Parathyroid adenoma (tissue), 2 donors: ENCODE data around the gene STUM.

Experiments
- H2AFZ ChIP-seq: fragments of 300-600 bp; sonication (generic); one replicate; pipeline ENCODE4 v1.7.0; 2017; ENCODE audit warnings: antibody characterized with exemption, mild to moderate bottlenecking
- H3K27ac ChIP-seq: fragments of 300-600 bp; sonication (generic); one replicate; pipeline ENCODE4 v1.7.0; 2017
- H3K27me3 ChIP-seq: fragments of 300-600 bp; sonication (generic); one replicate; pipeline ENCODE4 v1.7.0; 2017; ENCODE audit warnings: low read length; ENCODE audit not compliant: control insufficient read depth, insufficient read depth
- H3K36me3 ChIP-seq: fragments of 300-600 bp; sonication (generic); one replicate; pipeline ENCODE4 v1.7.0; 2017; ENCODE audit warnings: low read length; ENCODE audit not compliant: control insufficient read depth, insufficient read depth
- H3K4me1 ChIP-seq: fragments of 300-600 bp; sonication (generic); one replicate; pipeline ENCODE4 v1.7.0; 2017; ENCODE audit warnings: control low read depth
- H3K4me2 ChIP-seq: fragments of 300-600 bp; sonication (generic); one replicate; pipeline ENCODE4 v1.7.0; 2017; ENCODE audit warnings: low read length
- H3K4me3 ChIP-seq: fragments of 300-600 bp; sonication (generic); one replicate; pipeline ENCODE4 v1.7.0; 2017; ENCODE audit warnings: low read depth, low read length
- H3K79me2 ChIP-seq: fragments of 300-600 bp; sonication (generic); one replicate; pipeline ENCODE4 v1.7.0; 2017; ENCODE audit warnings: control low read depth
- H3K9ac ChIP-seq: fragments of 300-600 bp; sonication (generic); one replicate; pipeline ENCODE4 v1.7.0; 2017; ENCODE audit warnings: mild to moderate bottlenecking
- H3K9me3 ChIP-seq: fragments of 300-600 bp; sonication (generic); one replicate; pipeline ENCODE4 v1.7.0; 2017; ENCODE audit warnings: low read length; ENCODE audit not compliant: control insufficient read depth
- TF ChIP-seq, protein P1 (sequence below): fragments of 300-600 bp; sonication (generic); IDR thresholded peaks from one replicate; pipeline ENCODE4 v1.7.0; 2017; ENCODE audit warnings: antibody characterized with exemption, mild to moderate bottlenecking
- donor health status: primary hyperparathyroidism.

STUM gene

DNA sequence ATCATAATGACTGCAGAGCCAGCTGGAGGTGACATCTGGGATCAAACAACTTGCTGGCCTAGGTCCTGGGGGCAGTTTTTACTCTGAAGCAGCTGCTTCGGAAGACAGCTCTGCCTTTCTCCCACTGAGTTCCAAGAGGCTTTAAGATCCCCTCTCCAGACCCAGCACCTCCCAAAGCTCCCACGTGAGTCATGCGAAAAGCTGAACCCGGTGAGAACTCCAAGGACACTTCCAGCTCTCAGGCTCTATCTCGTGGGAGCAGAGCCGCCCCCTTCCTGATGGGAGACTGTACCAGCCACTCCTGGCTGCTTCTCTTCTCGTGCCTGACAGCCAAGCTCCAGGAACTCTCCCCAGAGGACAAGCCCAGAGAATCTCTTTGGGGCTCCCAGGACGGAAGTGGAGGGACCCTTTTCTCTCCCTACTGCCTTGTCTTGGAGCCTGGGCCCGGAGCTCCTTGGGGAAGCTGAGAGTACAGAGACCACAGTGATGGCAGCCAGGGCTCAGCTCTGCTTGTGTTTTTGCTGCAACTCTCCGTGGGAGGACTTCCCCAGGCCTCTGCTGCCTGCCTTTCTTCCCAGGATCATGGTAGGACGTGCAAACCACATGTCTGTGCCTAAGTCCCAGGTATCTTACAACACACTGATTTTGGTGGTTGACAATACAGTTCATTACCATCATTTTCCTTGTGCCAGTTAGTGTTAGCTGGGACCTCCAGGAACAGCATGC, 40.6 kb downstream of the STUM start:
- Histone ChIP-seq H3K4me2 (no peak overlapping the region), H3K27me3 (no peaks in the 10 kb centered on the region), H3K4me1 (no peaks in the 10 kb centered on the region), H2AFZ (no peak overlapping the region), H3K9me3 (no peaks in the 10 kb centered on the region), H3K79me2 (no peaks in the 10 kb centered on the region), H3K36me3 (no peaks in the 10 kb centered on the region), H3K9ac (no peak overlapping the region), H3K27ac (no peak overlapping the region), H3K4me3 (no peak overlapping the region)
- TF ChIP-seq, protein P1, sequence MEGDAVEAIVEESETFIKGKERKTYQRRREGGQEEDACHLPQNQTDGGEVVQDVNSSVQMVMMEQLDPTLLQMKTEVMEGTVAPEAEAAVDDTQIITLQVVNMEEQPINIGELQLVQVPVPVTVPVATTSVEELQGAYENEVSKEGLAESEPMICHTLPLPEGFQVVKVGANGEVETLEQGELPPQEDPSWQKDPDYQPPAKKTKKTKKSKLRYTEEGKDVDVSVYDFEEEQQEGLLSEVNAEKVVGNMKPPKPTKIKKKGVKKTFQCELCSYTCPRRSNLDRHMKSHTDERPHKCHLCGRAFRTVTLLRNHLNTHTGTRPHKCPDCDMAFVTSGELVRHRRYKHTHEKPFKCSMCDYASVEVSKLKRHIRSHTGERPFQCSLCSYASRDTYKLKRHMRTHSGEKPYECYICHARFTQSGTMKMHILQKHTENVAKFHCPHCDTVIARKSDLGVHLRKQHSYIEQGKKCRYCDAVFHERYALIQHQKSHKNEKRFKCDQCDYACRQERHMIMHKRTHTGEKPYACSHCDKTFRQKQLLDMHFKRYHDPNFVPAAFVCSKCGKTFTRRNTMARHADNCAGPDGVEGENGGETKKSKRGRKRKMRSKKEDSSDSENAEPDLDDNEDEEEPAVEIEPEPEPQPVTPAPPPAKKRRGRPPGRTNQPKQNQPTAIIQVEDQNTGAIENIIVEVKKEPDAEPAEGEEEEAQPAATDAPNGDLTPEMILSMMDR, result no peak

DNA sequence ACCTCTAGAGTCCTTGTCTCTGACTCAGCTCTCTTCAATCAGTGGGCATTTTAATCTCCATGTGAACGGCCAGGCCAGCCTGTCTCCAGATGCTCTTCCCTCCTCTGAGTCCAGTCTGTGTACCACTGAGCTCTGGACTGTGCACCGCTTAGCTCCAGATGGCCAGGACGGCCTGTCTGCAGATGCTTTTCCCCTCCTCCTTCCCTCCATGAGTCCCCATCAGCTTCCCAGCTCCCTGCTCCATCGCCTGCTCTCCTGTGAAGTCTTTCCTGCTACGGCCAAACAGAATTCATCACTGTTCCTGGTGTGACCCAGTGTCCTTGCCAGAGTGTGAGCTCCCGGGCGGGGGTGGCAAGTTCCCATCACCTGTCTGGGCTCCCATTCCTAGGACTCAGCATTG, 42.0 kb downstream of the STUM start:
- H3K9me3 ChIP-seq, result no peaks in the 10 kb centered on the region
- no peaks in the 10 kb centered on the region for H3K27me3 ChIP-seq
- no peak overlapping the region for H2AFZ ChIP-seq
- no peaks in the 10 kb centered on the region for H3K79me2 ChIP-seq
- H3K4me2 ChIP-seq, result no peak overlapping the region
- no peaks in the 10 kb centered on the region for H3K4me1 ChIP-seq
- TF ChIP-seq, protein P1, result no peak
- H3K36me3 ChIP-seq, result no peaks in the 10 kb centered on the region
- no peak overlapping the region for H3K9ac ChIP-seq
- H3K27ac ChIP-seq, result no peak overlapping the region
- no peak overlapping the region for H3K4me3 ChIP-seq

DNA sequence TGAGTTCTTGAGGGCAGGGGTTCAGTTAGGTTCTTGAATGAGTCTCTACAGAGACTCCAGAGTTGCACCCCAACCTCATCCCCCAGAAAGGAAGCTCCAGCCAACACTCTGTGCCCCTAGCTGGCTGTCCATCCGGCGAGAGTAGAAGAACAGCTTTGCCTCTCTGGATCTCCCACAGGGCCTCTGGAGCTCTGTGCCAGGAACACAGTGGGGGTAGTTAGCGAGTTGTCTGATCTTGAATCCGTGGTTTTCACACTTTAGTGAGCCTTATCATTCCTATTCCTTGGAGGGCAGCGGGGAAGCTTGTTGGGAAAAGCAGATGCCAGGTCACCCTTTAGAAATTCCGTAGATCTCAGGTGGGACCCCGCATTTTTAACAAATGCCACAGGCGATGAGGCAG, 45.0 kb downstream of the STUM start:
- Histone ChIP-seq H3K79me2 (no peaks in the 10 kb centered on the region), H3K27me3 (no peaks in the 10 kb centered on the region), H3K9me3 (no peaks in the 10 kb centered on the region), H2AFZ (no peak overlapping the region), H3K4me3 (no peak overlapping the region), H3K27ac (no peak overlapping the region), H3K4me2 (no peak overlapping the region), H3K4me1 (no peaks in the 10 kb centered on the region), H3K36me3 (no peaks in the 10 kb centered on the region), H3K9ac (no peak overlapping the region)
- TF ChIP-seq, protein P1, result no peak

DNA sequence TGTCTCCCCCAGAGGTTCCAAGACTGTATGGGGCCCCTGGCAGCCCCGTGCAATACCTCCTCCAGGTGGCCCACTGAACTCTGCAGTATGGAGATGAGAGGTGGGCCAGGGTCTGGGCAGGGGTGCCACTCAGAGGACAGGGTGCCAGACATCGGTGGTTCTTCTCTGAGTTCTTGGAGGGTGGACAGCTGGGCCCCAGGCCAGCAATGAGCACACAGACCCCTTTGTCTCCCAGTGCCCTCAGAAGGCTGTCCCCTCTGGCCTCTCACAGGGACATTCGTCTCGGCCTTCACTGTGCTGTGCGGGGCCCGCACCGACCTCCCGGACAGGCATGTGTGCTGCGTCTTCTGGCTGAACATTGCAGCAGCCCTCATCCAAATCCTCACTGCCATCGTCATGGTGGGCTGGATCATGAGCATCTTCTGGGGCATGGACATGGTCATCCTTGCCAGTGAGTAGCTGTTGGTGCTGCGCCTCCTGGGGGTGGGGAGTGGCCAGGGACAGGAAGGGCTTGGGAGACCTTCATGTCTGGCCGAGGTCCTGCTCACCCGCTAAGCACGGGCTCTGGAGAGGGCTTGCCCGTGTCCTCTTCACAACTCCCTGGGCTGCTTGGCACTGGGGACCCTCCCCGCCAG, 48.1 kb downstream of the STUM start:
- TF ChIP-seq, protein P1, result no peak
- no peak overlapping the region for H3K9ac ChIP-seq
- no peaks in the 10 kb centered on the region for H3K27me3 ChIP-seq
- H3K4me1 ChIP-seq, result no peaks in the 10 kb centered on the region
- H2AFZ ChIP-seq, result no peak overlapping the region
- no peak overlapping the region for H3K27ac ChIP-seq
- H3K79me2 ChIP-seq, result no peaks in the 10 kb centered on the region
- H3K9me3 ChIP-seq, result no peaks in the 10 kb centered on the region
- no peak overlapping the region for H3K4me2 ChIP-seq
- H3K36me3 ChIP-seq, result no peaks in the 10 kb centered on the region
- H3K4me3 ChIP-seq, result no peak overlapping the region
